OCI-LY7 (cell line): Measurements from ENCODE around the gene PFKP. TPM values are rescaled to one million over a fixed set of nuclear protein-coding genes. Genes with fewer than 3 reads are reported as not detected.

Experiments used
- BruUV-seq: library from RNA; stranded (reverse); fragments of 400-500 nt; replicated peaks from 2 replicates; lab custom pipeline; 2021; lab: Mats Ljungman, UMichigan
- CTCF ChIA-PET: fragments of 300-600 bp; sonication (Branson Sonifier 250); formaldehyde crosslinking; loops from one replicate; lab custom pipeline; 2022; ENCODE audit warnings: antibody characterized with exemption; ENCODE audit not compliant: unreplicated experiment; lab: Charles Lee
- POLR2A ChIA-PET: fragments of 300-600 bp; sonication (Branson Sonifier 250); formaldehyde crosslinking; loops from one replicate; lab custom pipeline; 2022; ENCODE audit warnings: antibody characterized with exemption; lab: Charles Lee
- DNase-seq: peaks from one replicate; pipeline ENCODE4 v3.0.0-alpha.2; 2015; ENCODE audit warnings: low spot score
- H2AFZ ChIP-seq: fragments of 200-600 bp; sonication (generic), shearing (Covaris generic); 2 replicates; pipeline ENCODE4 v1.6.1; 2014; ENCODE audit warnings: mild to moderate bottlenecking, antibody characterized with exemption, low read length, moderate library complexity
- H3K27ac ChIP-seq: fragments of 200-600 bp; sonication (generic); 2 replicates; pipeline ENCODE4 v1.5.1; 2014; ENCODE audit warnings: mixed run types, low read depth, mild to moderate bottlenecking, moderate library complexity, low read length, inconsistent platforms; ENCODE audit not compliant: poor library complexity, severe bottlenecking
- H3K36me3 ChIP-seq: fragments of 200-600 bp; sonication (generic); 2 replicates; pipeline ENCODE4 v1.6.1; 2014; ENCODE audit warnings: mild to moderate bottlenecking, antibody characterized with exemption, low read length, moderate library complexity, mixed read lengths; ENCODE audit not compliant: insufficient read depth
- H3K4me1 ChIP-seq: fragments of 200-600 bp; sonication (generic); 2 replicates; pipeline ENCODE4 v1.5.1; 2014; ENCODE audit warnings: mild to moderate bottlenecking, low read length; ENCODE audit not compliant: insufficient read depth, poor library complexity, severe bottlenecking
- H3K4me2 ChIP-seq: fragments of 200-600 bp; sonication (generic); 2 replicates; pipeline ENCODE4 v1.6.1; 2014; ENCODE audit warnings: mild to moderate bottlenecking, low read length
- H3K4me3 ChIP-seq: fragments of 200-600 bp; sonication (generic); 2 replicates; pipeline ENCODE4 v1.5.1; 2014; ENCODE audit warnings: mild to moderate bottlenecking, low read depth, low read length; ENCODE audit not compliant: poor library complexity, severe bottlenecking
- H3K79me2 ChIP-seq: fragments of 200-600 bp; sonication (generic); 2 replicates; pipeline ENCODE4 v1.6.1; 2016; ENCODE audit warnings: low read depth, mild to moderate bottlenecking, low read length, moderate library complexity, mixed read lengths; ENCODE audit not compliant: insufficient read depth
- H3K9me2 ChIP-seq: fragments of 200-600 bp; sonication (generic); 2 replicates; pipeline ENCODE4 v1.6.1; 2016; ENCODE audit warnings: mild to moderate bottlenecking, low read length, mixed read lengths; ENCODE audit not compliant: insufficient read depth
- H3K9me3 ChIP-seq: fragments of 200-600 bp; sonication (generic); 2 replicates; pipeline ENCODE4 v1.6.1; 2014; ENCODE audit warnings: mild to moderate bottlenecking, mixed run types, low read length, mixed read lengths
- H4K20me1 ChIP-seq: fragments of 200-600 bp; sonication (generic); 2 replicates; pipeline ENCODE4 v1.6.1; 2014; ENCODE audit warnings: mild to moderate bottlenecking, antibody characterized with exemption, low read length, moderate library complexity, mixed read lengths; ENCODE audit not compliant: insufficient read depth
- CTCF ChIP-seq: fragments of 200-600 bp; sonication (generic); conservative IDR thresholded peaks from 2 replicates; pipeline ENCODE4 v1.5.1; 2014; ENCODE audit warnings: mild to moderate bottlenecking, antibody characterized with exemption, low read length, moderate library complexity, mixed read lengths
- EZH2phosphoT487 ChIP-seq: fragments of 200-600 bp; sonication (generic); IDR thresholded peaks from 2 replicates; pipeline ENCODE4 v1.6.1; 2018; ENCODE audit warnings: low read depth, borderline replicate concordance, mild to moderate bottlenecking, mixed run types, antibody characterized with exemption, low read length, moderate library complexity, mixed read lengths
- intact Hi-C: fragments of 100-400 bp; cut with micrococcal nuclease; formaldehyde crosslinking; loops from one replicate; pipeline ENCODE4 v1.10.0; 2022; ENCODE audit not compliant: unreplicated experiment
- total RNA-seq, 2 experiments: library from RNA; depleted of rRNA in 1 of 2; stranded (reverse); fragments of >200 nt in 1 of 2; shearing (Covaris generic) in 1 of 2; gene quantifications; 2 replicates each; pipeline ENCODE4 v1.2.3, GENCODE V29; 2014 to 2022

The PFKP gene
- total RNA-seq, 2 experiments from 2014 or later = 85.4 to 154 TPM

- Histone ChIP-seq H3K4me3 (no peak overlapping the region), H3K4me2 (no peak overlapping the region), H3K79me2 (no peaks in the 10 kb centered on the region), H2AFZ (no peak overlapping the region), H3K36me3 (no peaks in the 10 kb centered on the region), H4K20me1 (no peaks in the 10 kb centered on the region), H3K9me2 (no peaks in the 10 kb centered on the region), H3K4me1 (no peaks in the 10 kb centered on the region), H3K27ac (no peak overlapping the region), H3K9me3 (no peaks in the 10 kb centered on the region)
- CTCF ChIA-PET = no interaction called here
- TF ChIP-seq EZH2phosphoT487 = no peak
- no TSS peak for BruUV-seq
- intact Hi-C loops = no loop called here
- DNase-seq = no peak
- POLR2A ChIA-PET = no interaction called here
These were observed 20.3 kb upstream of the PFKP start for GRCh38 chr10:3046981-3047547.

DNA sequence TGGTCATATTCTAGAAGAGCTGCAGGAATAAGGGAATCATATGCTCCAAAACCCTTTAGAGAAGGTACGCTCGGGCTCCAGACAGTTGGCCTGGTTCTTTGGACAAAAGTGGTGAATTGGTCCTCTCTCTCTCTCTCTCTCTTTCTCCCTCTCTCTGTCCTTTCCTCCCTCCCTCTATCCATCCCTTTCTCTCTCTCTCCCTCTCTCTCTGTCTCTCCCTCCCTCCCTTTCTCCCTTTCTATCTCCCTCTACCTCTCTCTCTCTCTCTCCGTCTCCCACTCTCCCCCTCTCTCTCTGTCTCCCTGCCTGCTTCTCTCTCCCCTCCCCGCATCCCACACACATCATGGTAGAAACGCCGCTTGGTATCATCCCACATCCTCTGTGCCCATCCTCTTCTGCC lies 19.8 kb upstream of the PFKP start:
- no peaks in the 10 kb centered on the region for H3K9me3 ChIP-seq
- H3K4me3 ChIP-seq = no peak overlapping the region
- BruUV-seq = no TSS peak
- no peak for TF ChIP-seq EZH2phosphoT487
- no peak for TF ChIP-seq CTCF
- H3K79me2 ChIP-seq = no peaks in the 10 kb centered on the region
- ChIA-PET CTCF (no interaction called here), POLR2A (interaction anchor here (0.6 kb wide), 2 partner anchors 24 to 1798 kb away, joined by 3 read pairs; no protein-coding TSS in a partner anchor)
- intact Hi-C loops = no loop called here
- H3K9me2 ChIP-seq = no peaks in the 10 kb centered on the region
- no peaks in the 10 kb centered on the region for H3K36me3 ChIP-seq
- H3K4me2 ChIP-seq = no peak overlapping the region
- no peak overlapping the region for H2AFZ ChIP-seq
- H4K20me1 ChIP-seq = no peaks in the 10 kb centered on the region
- no peak for DNase-seq
- no peak overlapping the region for H3K27ac ChIP-seq
- no peaks in the 10 kb centered on the region for H3K4me1 ChIP-seq

GRCh38 chr10:3048119-3049019 lies 19.0 kb upstream of the PFKP start:
- Histone ChIP-seq H3K4me3 (no peak overlapping the region), H3K27ac (no peak overlapping the region), H3K79me2 (no peaks in the 10 kb centered on the region), H3K9me2 (no peaks in the 10 kb centered on the region), H2AFZ (no peak overlapping the region), H3K9me3 (no peaks in the 10 kb centered on the region), H3K4me2 (no peak overlapping the region), H4K20me1 (no peaks in the 10 kb centered on the region), H3K4me1 (no peaks in the 10 kb centered on the region), H3K36me3 (no peaks in the 10 kb centered on the region)
- CTCF ChIA-PET = no interaction called here
- POLR2A ChIA-PET = interaction anchor here (0.6 kb wide), 2 partner anchors 23 to 1799 kb away, joined by 3 read pairs; no protein-coding TSS in a partner anchor
- no TSS peak for BruUV-seq
- TF ChIP-seq CTCF = no peak
- DNase-seq = no peak
- intact Hi-C loops = no loop called here
